HG02852 (cell line): ENCODE measurements around the gene HOXB4.

ENCODE experiments used
- ATAC-seq: cut with Tn5 transposase; IDR thresholded peaks from one replicate; pipeline ENCODE4 v1.9.1; 2021; ENCODE audit warnings: mild to moderate bottlenecking, moderate library complexity; ENCODE audit not compliant: unreplicated experiment

The HOXB4 gene

GRCh38 chr17:48601539-48602425 lies 23.6 kb upstream of the HOXB4 start:
- ATAC-seq, result no peak

GRCh38 chr17:48601207-48601538 lies 23.0 kb upstream of the HOXB4 start:
- ATAC-seq, result no peak

- ATAC-seq, result no peak
Measured at GRCh38 chr17:48600244-48601098, 22.3 kb upstream of the HOXB4 start.

GRCh38 chr17:48599354-48599753 lies 21.2 kb upstream of the HOXB4 start:
- ATAC-seq, result no peak

GRCh38 chr17:48598736-48599135 lies 20.6 kb upstream of the HOXB4 start:
- no peak for ATAC-seq

GRCh38 chr17:48597778-48598631 lies 19.9 kb upstream of the HOXB4 start:
- no peak for ATAC-seq

GRCh38 chr17:48597528-48597777 lies 19.3 kb upstream of the HOXB4 start:
- ATAC-seq, result no peak

- no peak for ATAC-seq
Measured at GRCh38 chr17:48596735-48597527, 18.8 kb upstream of the HOXB4 start.

GRCh38 chr17:48596000-48596734 lies 18.0 kb upstream of the HOXB4 start:
- no peak for ATAC-seq

- ATAC-seq, result no peak
Measured at GRCh38 chr17:48595278-48595999, 17.3 kb upstream of the HOXB4 start.

GRCh38 chr17:48594538-48595277 lies 16.6 kb upstream of the HOXB4 start:
- ATAC-seq, result no peak

- ATAC-seq, result no peak
Measured at GRCh38 chr17:48593840-48594537, 15.8 kb upstream of the HOXB4 start.

- ATAC-seq, result no peak
Measured at GRCh38 chr17:48593126-48593829, 15.1 kb upstream of the HOXB4 start, which contains the start of gene HOXB5. TSS of gene HOXB5 (minus strand) at chr17:48593779. CDS start at chr17:48593682, 97 bp downstream.

- ATAC-seq, result no peak
Measured at GRCh38 chr17:48592577-48592976, 14.4 kb upstream of the HOXB4 start.

GRCh38 chr17:48592057-48592514 lies 13.9 kb upstream of the HOXB4 start:
- ATAC-seq, result no peak

GRCh38 chr17:48591255-48592056 lies 13.3 kb upstream of the HOXB4 start:
- ATAC-seq, result no peak
